ENCODE measurements around the gene FPR2.
A peak's percentile ranks its signal among the peaks of the same experiment; 100 is the strongest.
"Not testable (repeated sequence)": the region's sequence is repeated elsewhere in the genome, so short reads cannot be mapped to it uniquely, and the experiment has no call there.

Gene FPR2

GRCh38 chr19:51776561-51776960, 15.6 kb downstream of the FPR2 start:
- H3K27ac ChIP-seq (ENCODE audit: extremely low read depth, low read depth, low read length); H3K36me3 ChIP-seq (ENCODE audit: control insufficient read depth in 2 of 2, insufficient read depth in 1 of 2, low read length in 2 of 2); H3K9me3 ChIP-seq (ENCODE audit: control insufficient read depth, insufficient read depth, low read depth, low read length); H3K4me1 ChIP-seq (ENCODE audit: control insufficient read depth, insufficient read depth, low read length); POLR2A ChIA-PET; H3K4me3 ChIP-seq (ENCODE audit: low read depth, low read length): not testable (repeated sequence)
- TF ChIP-seq ZNF146 (tag by site-specific recombination; IDR thresholded peaks at IDR 0.05): peak; percentile 58; the same call in 1 of the 2 replicates
- CTCF ChIA-PET: interaction anchor here (0.7 to 3.3 kb wide), 12 partner anchors 20 to 304 kb away, joined by 3 to 29 read pairs (median 4); no protein-coding TSS in a partner anchor

GRCh38 chr19:51777570-51778462, 16.8 kb downstream of the FPR2 start:
- Histone ChIP-seq H3K4me1 (ENCODE audit: control insufficient read depth, insufficient read depth, low read length) (no peaks in the 10 kb centered on the region), H3K36me3 (ENCODE audit: control insufficient read depth in 2 of 2, insufficient read depth in 1 of 2, low read length in 2 of 2) (no peaks in the 10 kb centered on the region), H3K9me3 (ENCODE audit: control insufficient read depth, insufficient read depth, low read depth, low read length) (no peaks in the 10 kb centered on the region), H3K4me3 (ENCODE audit: low read depth, low read length) (no peak overlapping the region), H3K27ac (ENCODE audit: extremely low read depth, low read depth, low read length) (no peak overlapping the region)
- ChIA-PET POLR2A (no interaction called here), CTCF (interaction anchor here (0.6 to 3.3 kb wide), 58 partner anchors 10 to 1394 kb away, joined by 3 to 29 read pairs (median 4); no protein-coding TSS in a partner anchor)
- TF ChIP-seq CTCF (tag by site-specific recombination; IDR thresholded peaks at IDR 0.05): peak; percentile 38; the same call in 1 of the 2 replicates
- TF ChIP-seq ZNF660 (tag by site-specific recombination; IDR thresholded peaks at IDR 0.05): peak; percentile 63; the same call in 1 of the 2 replicates
- TF ChIP-seq INSM2 (tag by site-specific recombination; IDR thresholded peaks at IDR 0.05): no peak
- TF ChIP-seq ZNF302 (tag by site-specific recombination; IDR thresholded peaks at IDR 0.05; ENCODE audit: low read depth): no peak
- peak; percentile 65 for TF ChIP-seq ZNF654 (tag by site-specific recombination; IDR thresholded peaks at IDR 0.05; ENCODE audit: low read depth)

DNA sequence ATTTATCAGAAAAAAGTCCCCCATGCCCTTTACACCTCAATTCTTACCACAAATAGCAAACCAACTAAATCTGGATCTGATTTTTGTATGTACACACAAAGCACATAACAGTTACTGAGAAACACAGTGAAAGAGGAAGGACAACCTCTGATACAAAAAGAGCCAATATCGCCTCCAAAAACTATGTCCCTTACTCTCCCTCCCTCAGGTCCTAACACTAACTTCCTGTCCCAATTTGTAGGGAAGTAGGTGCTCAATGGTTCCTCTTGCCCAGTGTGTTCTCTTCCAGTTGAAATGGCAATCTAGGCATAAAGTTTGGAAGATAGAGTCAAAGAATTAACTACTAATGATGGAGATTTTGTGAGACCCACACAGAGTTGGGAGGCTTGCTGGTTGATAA, 18.2 kb downstream of the FPR2 start:
- no peaks in the 10 kb centered on the region for H3K4me1 ChIP-seq (ENCODE audit: control insufficient read depth, insufficient read depth, low read length)
- POLR2A ChIA-PET: no interaction called here
- CTCF ChIA-PET: interaction anchor here (0.8 to 3.3 kb wide), 2 partner anchors 122 to 172 kb away, joined by 6 to 25 read pairs; no protein-coding TSS in a partner anchor

DNA sequence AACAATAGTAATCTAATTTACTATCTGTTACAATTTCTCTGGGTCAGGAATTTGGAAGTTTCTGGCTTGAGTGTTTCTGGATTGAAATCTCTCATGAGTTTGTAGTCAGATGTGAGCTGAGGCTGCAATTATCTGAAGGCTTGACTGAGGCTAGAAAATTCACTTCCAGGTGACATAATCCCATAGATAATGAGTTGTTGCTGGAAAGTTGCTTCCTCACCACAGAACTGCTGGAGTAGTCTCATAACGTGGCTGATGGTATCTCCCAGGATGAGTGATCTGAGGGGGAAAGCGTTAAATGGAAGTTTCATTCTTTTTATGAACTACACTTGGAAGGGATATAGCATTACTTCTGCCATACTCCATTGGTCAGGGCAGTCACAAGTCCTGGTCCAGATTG, 18.7 kb downstream of the FPR2 start:
- POLR2A ChIA-PET: no interaction called here
- Histone ChIP-seq H3K4me1 (ENCODE audit: control insufficient read depth, insufficient read depth, low read length) (no peaks in the 10 kb centered on the region), H3K9me3 (ENCODE audit: control insufficient read depth, insufficient read depth, low read depth, low read length) (no peaks in the 10 kb centered on the region), H3K27ac (ENCODE audit: extremely low read depth, low read depth, low read length) (no peak overlapping the region), H3K4me3 (ENCODE audit: low read depth, low read length) (no peak overlapping the region), H3K36me3 (ENCODE audit: control insufficient read depth in 2 of 2, insufficient read depth in 1 of 2, low read length in 2 of 2) (no peaks in the 10 kb centered on the region)
- CTCF ChIA-PET: interaction anchor here (0.8 kb wide), 1 partner anchor 122 kb away, joined by 6 read pairs; no protein-coding TSS in a partner anchor
- TF ChIP-seq OVOL3 (tag by site-specific recombination; IDR thresholded peaks at IDR 0.05) (no peak), IKZF3 (tag by site-specific recombination; IDR thresholded peaks at IDR 0.05) (no peak), ZSCAN30 (tag by site-specific recombination; IDR thresholded peaks at IDR 0.05) (no peak), ZNF747 (tag by site-specific recombination; IDR thresholded peaks at IDR 0.05) (no peak), GFI1B (tag by site-specific recombination; IDR thresholded peaks at IDR 0.05) (no peak), ZNF140 (tag by site-specific recombination; IDR thresholded peaks at IDR 0.05) (no peak), ZFP37 (tag by site-specific recombination; IDR thresholded peaks at IDR 0.05) (no peak), ZNF76 (tag by site-specific recombination; IDR thresholded peaks at IDR 0.05; ENCODE audit: borderline replicate concordance, low read depth) (no peak), ZNF660 (tag by site-specific recombination; IDR thresholded peaks at IDR 0.05) (no peak), ZBTB10 (tag by site-specific recombination; IDR thresholded peaks at IDR 0.05) (no peak), HOXA7 (CRISPR knock-in tag; IDR thresholded peaks at IDR 0.05; ENCODE audit: borderline replicate concordance) (no peak)

More for the DNA sequence above, 18.2 kb downstream of the FPR2 start:
- no peak overlapping the region for H3K4me3 ChIP-seq (ENCODE audit: low read depth, low read length)
- H3K27ac ChIP-seq (ENCODE audit: extremely low read depth, low read depth, low read length): no peak overlapping the region
- H3K36me3 ChIP-seq (ENCODE audit: control insufficient read depth in 2 of 2, insufficient read depth in 1 of 2, low read length in 2 of 2): no peaks in the 10 kb centered on the region
- no peak for TF ChIP-seq ZNF707 (tag by site-specific recombination; IDR thresholded peaks at IDR 0.05)
- TF ChIP-seq ZNF155 (tag by site-specific recombination; IDR thresholded peaks at IDR 0.05): no peak
- no peak for TF ChIP-seq KLF16 (tag by site-specific recombination; IDR thresholded peaks at IDR 0.05)
- no peak for TF ChIP-seq ZNF391 (tag by site-specific recombination; IDR thresholded peaks at IDR 0.05; ENCODE audit: borderline replicate concordance, low read depth)
- H3K9me3 ChIP-seq (ENCODE audit: control insufficient read depth, insufficient read depth, low read depth, low read length): no peaks in the 10 kb centered on the region

Measured in HEK293 (cell line).